ENCODE data around the gene SPATC1L.
"Not testable (repeated sequence)": the region's sequence is repeated elsewhere in the genome, so short reads cannot be mapped to it uniquely, and the experiment has no call there.

The SPATC1L gene

GRCh38 chr21:46183910-46184624 lies at the start of gene SPATC1L:
Gene SPATC1L, minus strand, starts transcription at chr21:46184459. Its CDS starts 1,643 bp downstream, at chr21:46182816.
- peak in 1 of 2 donors; percentile 55 for DNase-seq

GRCh38 chr21:46229923-46230260 lies 45.6 kb upstream of the SPATC1L start:
- DNase-seq: no peak

- DNase-seq: no peak
Observed at GRCh38 chr21:46229133-46229922, 45.1 kb upstream of the SPATC1L start.

GRCh38 chr21:46228345-46229051 lies 44.2 kb upstream of the SPATC1L start, which contains the start of gene LSS:
Gene LSS, minus strand, starts transcription at chr21:46228774. Its CDS starts 29 bp downstream, at chr21:46228745.
- peak; percentile 95 to 97 for DNase-seq

GRCh38 chr21:46227811-46228344 lies 43.6 kb upstream of the SPATC1L start:
- DNase-seq: no peak

- DNase-seq: no peak
Observed at GRCh38 chr21:46226920-46227599, 42.8 kb upstream of the SPATC1L start.

- DNase-seq: no peak
Observed at GRCh38 chr21:46226146-46226545, 41.9 kb upstream of the SPATC1L start.

- not testable (repeated sequence) for DNase-seq
Observed at GRCh38 chr21:46223661-46224060, 39.4 kb upstream of the SPATC1L start.

- no peak for DNase-seq
Observed at GRCh38 chr21:46223217-46223616, 39.0 kb upstream of the SPATC1L start.

GRCh38 chr21:46222436-46223116 lies 38.3 kb upstream of the SPATC1L start:
- DNase-seq: no peak

GRCh38 chr21:46221664-46222435 lies 37.6 kb upstream of the SPATC1L start:
- DNase-seq: no peak

GRCh38 chr21:46220847-46221246 lies 36.6 kb upstream of the SPATC1L start:
- no peak for DNase-seq

- no peak for DNase-seq
Observed at GRCh38 chr21:46220275-46220810, 36.1 kb upstream of the SPATC1L start.

- no peak for DNase-seq
Observed at GRCh38 chr21:46219591-46220239, 35.5 kb upstream of the SPATC1L start.

- DNase-seq: no peak
Observed at GRCh38 chr21:46218906-46219590, 34.8 kb upstream of the SPATC1L start.

GRCh38 chr21:46217511-46218196 lies 33.4 kb upstream of the SPATC1L start:
- no peak for DNase-seq

- no peak for DNase-seq
Observed at GRCh38 chr21:46216132-46216747, 32.0 kb upstream of the SPATC1L start.

- DNase-seq: no peak
Observed at GRCh38 chr21:46215436-46216131, 31.3 kb upstream of the SPATC1L start.
